Mesangial cell (primary cell): ENCODE results near the gene TOX4. TPM values are rescaled to one million over a fixed set of nuclear protein-coding genes. Genes with fewer than 3 reads are reported as not detected.

Experiments
- total RNA-seq: library from RNA; depleted of rRNA; stranded (reverse); fragments of >200 nt; gene quantifications from 2 replicates; pipeline ENCODE4 v1.2.3, GENCODE V29; 2015

Gene TOX4
- total RNA-seq: 23.3 and 34.0 TPM in 2 replicates

DNA sequence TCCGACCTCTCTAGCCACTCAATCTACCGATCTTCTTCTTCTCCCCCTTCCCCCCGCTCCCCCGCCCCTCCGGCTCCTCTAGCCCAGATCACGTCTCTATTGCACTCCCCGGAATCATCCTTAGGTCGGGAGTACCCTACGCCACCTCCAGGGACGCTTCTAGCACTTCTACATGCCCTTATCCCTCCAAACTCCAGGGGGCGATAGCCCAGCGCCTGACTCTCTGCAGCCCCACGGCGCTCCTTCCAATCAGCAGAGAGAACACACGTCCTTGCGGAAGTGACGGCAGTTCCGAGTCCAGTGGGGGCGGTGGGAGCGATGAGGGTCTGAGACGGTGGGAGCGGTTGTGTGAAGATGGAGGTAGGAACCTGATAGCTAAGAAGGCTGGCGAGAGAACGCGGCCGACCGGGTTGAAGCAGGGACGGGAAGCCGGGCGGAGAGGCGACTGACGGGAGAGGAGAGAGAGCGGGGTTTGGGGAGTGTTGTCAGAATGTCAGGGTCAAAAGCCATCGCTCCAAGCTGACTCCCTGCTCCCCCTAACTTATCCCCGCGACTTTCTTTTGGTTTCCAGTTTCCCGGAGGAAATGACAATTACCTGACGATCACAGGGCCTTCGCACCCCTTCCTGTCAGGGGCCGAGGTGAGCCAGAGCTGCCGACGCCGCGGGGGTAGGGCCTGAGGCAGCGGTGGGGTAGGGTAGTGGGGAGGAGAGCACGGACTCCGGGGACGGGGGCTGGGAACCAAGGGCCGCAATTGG, at the start of gene TOX4, which contains the start of gene RAB2B:
Gene TOX4, plus strand, starts transcription at position 271 of the 757 bp plus-strand sequence. Its CDS starts 84 bp downstream, at position 355.
Gene RAB2B, minus strand, starts transcription at position 35 of the 757 bp plus-strand sequence. CDS start 87 bp downstream, outside the sequence.

DNA sequence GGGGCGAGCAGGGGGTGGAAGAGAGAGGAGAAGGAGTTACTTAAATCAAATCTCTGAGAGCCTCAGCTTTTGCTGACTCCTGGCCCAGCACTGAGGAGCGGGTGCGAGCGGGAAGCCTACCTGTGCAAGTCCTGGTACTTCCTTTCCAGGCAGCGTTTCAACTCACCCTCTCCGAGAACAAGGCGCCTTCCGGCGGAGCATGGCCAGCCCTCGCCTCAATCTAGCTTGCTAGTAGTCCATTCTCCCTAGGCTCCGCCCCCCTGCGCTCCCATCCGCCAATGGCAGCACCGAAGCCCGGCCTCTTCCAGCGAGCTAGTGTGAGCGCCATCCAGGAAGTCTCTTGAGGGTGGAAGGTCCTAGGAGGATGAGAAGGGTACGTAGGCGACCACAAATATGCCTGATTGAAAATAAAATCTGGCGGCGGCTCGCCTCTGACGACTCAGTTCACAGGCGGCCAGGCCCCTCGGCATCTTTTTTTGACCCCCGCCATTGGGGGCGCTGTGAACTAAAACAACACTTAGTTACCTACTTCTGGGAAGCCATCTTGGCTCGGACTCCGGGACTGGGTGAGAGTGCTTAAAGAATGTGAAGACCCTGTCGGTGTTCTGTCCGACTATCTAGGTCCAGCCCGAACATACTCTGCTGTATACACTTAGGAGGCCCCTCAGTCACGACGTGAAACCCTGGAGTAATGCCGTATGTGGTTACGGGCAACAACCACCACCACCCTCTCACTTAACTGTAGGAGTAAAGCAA, 20.9 kb upstream of the TOX4 start, which contains the start of gene CHD8:
Gene CHD8, minus strand, starts transcription at position 212 of the 756 bp plus-strand sequence. CDS start 24,480 bp downstream, outside the sequence.

DNA sequence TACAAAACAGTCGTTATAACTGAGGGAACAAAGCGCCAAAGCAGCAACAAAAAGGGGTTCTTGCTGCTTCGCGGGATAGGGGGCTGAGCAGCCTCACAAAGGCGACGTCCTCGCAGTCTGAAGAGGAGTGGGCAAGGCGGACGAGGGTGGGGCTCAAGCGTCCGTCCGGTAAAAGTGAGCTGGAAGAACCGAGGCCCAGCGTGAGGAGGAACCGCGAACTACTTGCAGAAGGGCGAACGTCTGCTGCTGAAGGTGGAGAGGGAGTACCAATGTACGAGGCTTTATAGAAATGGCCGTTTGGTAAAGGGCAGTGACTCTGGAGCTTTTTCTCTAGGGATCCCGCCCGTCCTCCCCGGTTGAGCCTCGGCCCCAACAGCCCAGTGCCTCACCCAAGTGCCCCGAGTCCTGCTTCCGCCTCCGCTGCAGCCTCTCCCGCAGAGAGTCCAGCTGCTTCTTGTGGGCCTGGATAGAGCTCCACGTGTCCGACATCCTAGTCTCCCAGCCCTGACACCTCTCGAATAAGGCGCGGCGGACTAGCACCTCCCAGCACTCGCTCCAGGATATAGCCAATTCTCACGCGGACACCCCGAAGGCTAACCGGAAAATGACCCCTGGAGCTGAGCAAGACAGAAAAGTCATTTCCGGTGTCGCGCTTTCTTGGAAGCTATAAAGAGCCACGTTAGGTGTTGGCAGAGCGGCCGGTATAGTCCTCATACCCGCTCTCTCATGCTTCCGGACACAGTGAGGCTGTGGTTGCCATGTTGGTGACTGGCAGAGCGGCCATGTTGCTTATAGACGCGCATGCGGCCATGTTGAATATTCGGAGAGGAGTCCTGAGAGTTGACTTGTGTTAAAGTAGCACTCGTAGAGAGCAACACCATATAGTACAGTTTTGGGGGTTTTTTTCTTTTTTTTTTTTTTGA, 34.0 kb downstream of the TOX4 start, which contains the start of gene METTL3:
Gene METTL3, minus strand, starts transcription at position 606 of the 923 bp plus-strand sequence. Its CDS starts 117 bp downstream, at position 489.

DNA sequence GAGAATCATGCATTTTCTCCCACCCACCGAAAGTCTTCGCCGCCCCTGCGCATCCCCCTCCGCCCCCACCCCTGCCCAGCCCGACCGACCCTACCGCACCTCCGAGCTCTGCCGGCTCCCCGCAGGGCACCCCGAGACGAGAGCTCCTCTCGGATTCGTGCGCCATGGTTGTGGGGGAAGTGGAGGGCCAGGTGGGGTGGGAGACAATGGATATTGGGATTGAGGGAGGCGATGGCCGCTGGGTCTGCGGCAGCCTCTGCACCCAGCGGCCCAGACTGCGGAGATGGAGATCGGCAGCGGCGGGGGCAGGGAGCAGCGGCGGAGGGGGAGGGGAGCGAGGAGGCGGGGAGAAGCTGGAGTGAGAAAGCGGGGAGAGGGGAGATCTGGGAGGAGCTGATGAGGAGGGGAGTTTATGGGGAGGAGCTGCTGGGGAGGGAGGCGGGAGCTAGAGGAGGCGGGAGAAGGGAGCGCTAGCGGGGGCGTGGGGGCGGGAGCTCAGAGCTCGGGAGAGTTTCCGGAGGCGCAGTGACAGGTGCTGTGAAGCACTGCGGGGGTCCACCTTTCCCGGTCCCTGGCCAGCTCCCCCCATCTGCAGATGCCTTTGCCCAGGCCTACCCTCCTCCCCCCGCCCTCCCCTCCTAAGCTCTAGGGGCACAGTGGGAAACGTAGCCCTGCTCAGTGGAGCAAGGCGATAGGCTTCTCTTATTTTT, 49.1 kb downstream of the TOX4 start, which contains the start of gene SALL2:
Gene SALL2, minus strand, starts transcription at position 385 of the 710 bp plus-strand sequence. Its CDS starts 219 bp downstream, at position 166.

Other genes with a start within 250 kb of the TOX4 start
- 443 and 591 TPM in 2 replicates for gene HNRNPC, start 207.8 kb upstream of the TOX4 start, total RNA-seq
- gene RPGRIP1, start 197.1 kb upstream of the TOX4 start, total RNA-seq: not detected in 2 replicates
- 40.2 and 64.4 TPM in 2 replicates for gene SUPT16H, start 93.2 kb upstream of the TOX4 start, total RNA-seq
- gene CHD8, start 21.1 kb upstream of the TOX4 start, total RNA-seq: 45.5 and 63.5 TPM in 2 replicates
- 16.3 and 21.8 TPM in 2 replicates for gene RAB2B, start 236 bp upstream of the TOX4 start, total RNA-seq
- gene METTL3, start 34.1 kb downstream of the TOX4 start, total RNA-seq: 22.4 and 51.7 TPM in 2 replicates
- gene SALL2, start 49.2 kb downstream of the TOX4 start, total RNA-seq: 13.4 and 24.2 TPM in 2 replicates
- not detected in 2 replicates for gene OR10G3, start 102.9 kb downstream of the TOX4 start, total RNA-seq
- gene OR10G2, start 157.7 kb downstream of the TOX4 start, total RNA-seq: not detected in 2 replicates
- gene OR4E2, start 176.6 kb downstream of the TOX4 start, total RNA-seq: not detected in 2 replicates
- not detected in 2 replicates for gene OR4E1, start 196.6 kb downstream of the TOX4 start, total RNA-seq